Tibial nerve (tissue), 4 donors: ENCODE results near the gene RARRES1. TPM values are rescaled to one million over a fixed set of nuclear protein-coding genes. Genes with fewer than 3 reads are reported as not detected.

Experiments
- DNase-seq, 2 donors: peaks; one replicate each; pipeline ENCODE4 v3.0.0-alpha.2; 2019; ENCODE audit warnings: low spot score in 2 of 2
- H3K27ac ChIP-seq, 4 donors: fragments of 200-600 bp; sonication (generic) in 3 of 4; one replicate each; pipeline ENCODE4 v1.5.1; 2017 to 2019; ENCODE audit warnings: mild to moderate bottlenecking in 1 of 4
- H3K27me3 ChIP-seq, 2 donors: fragments of 200-600 bp; sonication (generic) in 1 of 2; one replicate each; pipeline versions ENCODE4 v1.5.1 to v1.6.0; 2017 to 2019
- H3K36me3 ChIP-seq, 3 donors: fragments of 200-600 bp; sonication (generic); one replicate each; pipeline ENCODE4 v1.5.1; 2018 to 2019
- H3K4me1 ChIP-seq, 4 donors: fragments of 200-600 bp; sonication (generic) in 3 of 4; one replicate each; pipeline ENCODE4 v1.5.1; 2017 to 2019
- H3K4me3 ChIP-seq, 4 donors: fragments of 200-600 bp; sonication (generic) in 3 of 4; one replicate each; pipeline ENCODE4 v1.5.1; 2017 to 2019; ENCODE audit warnings: mild to moderate bottlenecking in 1 of 4, moderate library complexity in 1 of 4
- H3K9me3 ChIP-seq, 4 donors: fragments of 200-600 bp; sonication (generic) in 3 of 4; one replicate each; pipeline ENCODE4 v1.5.1; 2017 to 2019
- CTCF ChIP-seq, 5 experiments: fragments of 200-600 bp in 3 of 5; fragments of 450-650 bp in 2 of 5; sonication (generic) in 3 of 5; IDR thresholded peaks; one replicate each; pipeline ENCODE4 v1.5.1; 2016 to 2019; ENCODE audit warnings: antibody characterized with exemption in 5 of 5, mild to moderate bottlenecking in 3 of 5, moderate library complexity in 2 of 5
- EP300 ChIP-seq, 2 donors: sonication (generic); formaldehyde crosslinking; IDR thresholded peaks; one replicate each; pipeline ENCODE4 v1.6.1; 2017; ENCODE audit warnings: antibody characterized with exemption in 2 of 2, mild to moderate bottlenecking in 1 of 2
- POLR2A ChIP-seq, 2 donors: fragments of 450-650 bp; IDR thresholded peaks; one replicate each; pipeline ENCODE4 v1.6.1; 2017; ENCODE audit warnings: antibody characterized with exemption in 2 of 2, mild to moderate bottlenecking in 2 of 2, moderate library complexity in 2 of 2
- WGBS, 2 donors: methylation state at CpG; one replicate each; pipeline ENCODE4 v1.1.5; 2018; 5-methylcytosine and 5-hydroxymethylcytosine counted together
- total RNA-seq, 4 donors: library from RNA; depleted of rRNA; stranded (reverse); fragments of >200 nt; gene quantifications; one replicate each; pipeline ENCODE4 v1.1.0, GENCODE V29; 2016

The RARRES1 gene
- total RNA-seq, 4 donors from 2014 or later = 17.0 to 1,032 (median 80.4) TPM

DNA sequence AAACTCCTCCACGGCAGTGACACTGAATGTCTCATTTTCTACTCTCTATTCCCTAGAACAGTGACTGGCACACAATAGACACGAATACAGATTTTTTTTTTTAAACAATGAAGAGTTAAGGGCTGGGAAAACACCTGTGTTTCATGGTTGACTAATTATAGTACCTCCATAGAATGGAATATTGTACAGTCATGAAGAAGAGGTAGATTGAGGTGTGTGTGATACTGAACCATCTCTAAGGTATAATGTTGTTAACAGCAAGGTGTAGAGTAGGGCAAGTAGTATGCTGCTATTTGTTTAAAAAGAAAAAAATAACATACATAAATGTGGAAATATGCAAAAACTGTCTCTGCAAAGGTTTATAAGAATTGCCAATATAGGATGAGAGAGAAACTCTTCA is 5.2 kb upstream of the RARRES1 start:
- H3K4me1 ChIP-seq = peaks cover 0 to 12% (median 0%) of the 10 kb centered on the region in 4 donors
- TF ChIP-seq EP300 (IDR thresholded peaks at IDR 0.05) (no peak), POLR2A (IDR thresholded peaks at IDR 0.05) (no peak), CTCF (IDR thresholded peaks at IDR 0.05) (no peak)
- peaks cover 0 to 79% (median 0%) of the 10 kb centered on the region in 3 donors for H3K36me3 ChIP-seq
- DNase-seq = no peak
- peaks cover 0 to 11% (median 0%) of the 10 kb centered on the region in 4 donors for H3K9me3 ChIP-seq
- no peak overlapping the region for H3K27ac ChIP-seq
- no peaks in the 10 kb centered on the region for H3K27me3 ChIP-seq
- WGBS, 2 donors = 69 to 94% methylated on average over 2 of the region's 2 CpGs
- no peak overlapping the region for H3K4me3 ChIP-seq

DNA sequence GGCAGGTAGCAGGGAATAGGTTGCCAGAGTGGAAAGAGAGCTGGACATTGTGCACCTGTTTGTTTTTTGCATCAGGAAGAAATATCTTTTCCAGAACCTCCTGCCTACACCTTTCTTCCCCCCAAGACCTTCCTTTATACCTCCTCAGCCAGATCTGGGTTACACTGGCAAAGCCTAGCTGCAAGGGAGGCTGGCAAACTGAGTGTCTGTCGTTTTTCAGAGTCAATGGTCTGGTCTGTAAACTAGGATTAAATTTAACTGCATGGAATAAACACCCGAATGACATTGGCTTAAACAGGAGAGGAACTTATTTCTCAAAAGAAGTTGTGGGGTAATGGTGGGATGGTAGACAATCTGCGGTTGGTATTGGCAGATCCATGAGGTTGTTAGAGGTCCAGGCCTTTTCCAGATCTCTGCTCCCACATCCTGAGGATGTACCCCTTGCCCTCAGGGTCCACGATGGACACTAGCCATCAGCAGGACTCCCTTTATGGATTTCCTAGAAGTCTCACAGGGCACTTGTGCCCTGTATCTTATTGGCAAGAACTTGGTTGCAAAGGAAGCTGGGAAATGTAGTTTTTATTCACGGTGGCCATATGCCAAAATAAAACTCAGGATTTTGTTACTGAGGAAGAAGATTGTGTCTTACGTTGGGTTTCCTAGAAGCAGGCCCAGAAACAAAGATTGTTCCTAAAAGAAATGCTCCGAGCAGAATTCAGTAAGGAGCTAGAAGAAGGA is 3.2 kb upstream of the RARRES1 start:
- WGBS, 2 donors = 76 to 85% methylated on average over 7 of the region's 7 CpGs
- no peak overlapping the region for H3K4me3 ChIP-seq
- H3K36me3 ChIP-seq = peaks cover 0 to 63% (median 0%) of the 10 kb centered on the region in 3 donors
- DNase-seq = no peak
- no peak overlapping the region for H3K27ac ChIP-seq
- TF ChIP-seq EP300 (IDR thresholded peaks at IDR 0.05) (no peak), CTCF (IDR thresholded peaks at IDR 0.05) (no peak), POLR2A (IDR thresholded peaks at IDR 0.05) (no peak)
- H3K27me3 ChIP-seq = no peaks in the 10 kb centered on the region
- H3K4me1 ChIP-seq = peaks cover 0 to 25% (median 7%) of the 10 kb centered on the region in 4 donors
- peaks cover 0 to 11% (median 0%) of the 10 kb centered on the region in 4 donors for H3K9me3 ChIP-seq

- peaks cover 0 to 25% (median 7%) of the 10 kb centered on the region in 4 donors for H3K4me1 ChIP-seq
- TF ChIP-seq CTCF (IDR thresholded peaks at IDR 0.05) (no peak), POLR2A (IDR thresholded peaks at IDR 0.05) (no peak), EP300 (IDR thresholded peaks at IDR 0.05) (no peak)
- H3K4me3 ChIP-seq = no peak overlapping the region
- peaks cover 0 to 47% (median 0%) of the 10 kb centered on the region in 3 donors for H3K36me3 ChIP-seq
- peaks cover 0 to 11% (median 0%) of the 10 kb centered on the region in 4 donors for H3K9me3 ChIP-seq
- no peaks in the 10 kb centered on the region for H3K27me3 ChIP-seq
- DNase-seq = no peak
- 80 to 83% methylated on average over 3 of the region's 3 CpGs for WGBS, 2 donors
- H3K27ac ChIP-seq = peak overlapping the region in 1 of 4 donors; percentile 69
These were observed 1.4 kb upstream of the RARRES1 start for GRCh38 chr3:158733656-158734055.

DNA sequence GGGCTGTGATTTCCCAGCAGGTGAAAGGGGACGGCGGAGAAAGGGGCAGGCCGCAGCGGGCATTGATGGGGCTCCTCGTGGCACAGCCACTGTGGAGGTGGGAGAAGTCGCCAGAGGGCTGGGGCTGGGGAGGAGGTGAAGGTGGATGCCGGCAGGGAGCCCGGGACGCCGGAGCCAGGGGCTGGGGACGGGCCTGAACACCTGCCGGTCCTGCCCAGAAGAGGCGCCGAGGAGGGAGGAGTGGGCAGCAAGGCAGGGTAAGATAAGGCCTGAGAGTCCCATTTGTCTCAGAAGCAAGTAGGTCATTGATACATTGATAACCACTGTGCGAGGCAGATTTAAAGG is 571 bp upstream of the RARRES1 start:
- Histone ChIP-seq H3K4me3 (peak overlapping the region; percentile 51 to 72 (median 64)), H3K36me3 (peaks cover 0 to 39% (median 0%) of the 10 kb centered on the region in 3 donors), H3K9me3 (peaks cover 0 to 11% (median 0%) of the 10 kb centered on the region in 4 donors), H3K27me3 (no peaks in the 10 kb centered on the region), H3K27ac (peak overlapping the region in 3 of 4 donors; percentile 69 to 85 (median 72)), H3K4me1 (peaks cover 0 to 33% (median 10%) of the 10 kb centered on the region in 4 donors)
- TF ChIP-seq EP300 (IDR thresholded peaks at IDR 0.05) = no peak
- TF ChIP-seq POLR2A (IDR thresholded peaks at IDR 0.05) = no peak
- TF ChIP-seq CTCF (IDR thresholded peaks at IDR 0.05) = no peak
- DNase-seq = no peak
- 70 to 78% methylated on average over 15 of the region's 15 CpGs for WGBS, 2 donors

- 46 to 47% methylated on average over 13 to 14 of the region's 14 CpGs for WGBS, 2 donors
- DNase-seq = no peak
- Histone ChIP-seq H3K27me3 (no peaks in the 10 kb centered on the region), H3K9me3 (peaks cover 0 to 11% (median 0%) of the 10 kb centered on the region in 4 donors), H3K4me1 (peaks cover 0 to 46% (median 18%) of the 10 kb centered on the region in 4 donors), H3K36me3 (peaks cover 0 to 28% (median 0%) of the 10 kb centered on the region in 3 donors), H3K27ac (peak overlapping the region in 3 of 4 donors; percentile 69 to 85 (median 72)), H3K4me3 (peak overlapping the region; percentile 51 to 72 (median 64))
- TF ChIP-seq CTCF (IDR thresholded peaks at IDR 0.05) = no peak
- no peak for TF ChIP-seq POLR2A (IDR thresholded peaks at IDR 0.05)
- no peak for TF ChIP-seq EP300 (IDR thresholded peaks at IDR 0.05)
These were observed 771 bp downstream of the RARRES1 start for GRCh38 chr3:158731486-158731885.
